GM18507 (cell line): ENCODE results near the gene UBE2R2.
"Not testable (repeated sequence)": the region's sequence is repeated elsewhere in the genome, so short reads cannot be mapped to it uniquely, and the experiment has no call there.

Experiments used
- DNase-seq: peaks from one replicate; pipeline ENCODE4 v3.0.0; 2011; ENCODE audit warnings: low read depth; ENCODE audit not compliant: insufficient read length; ENCODE audit errors: extremely low spot score
- FAIRE-seq: peaks from 2 replicates; lab custom pipeline; 2011; peaks lifted over from hg19 to GRCh38; lab: Jason Lieb, UNC

Gene UBE2R2

GRCh38 chr9:33796679-33797078 lies 20.3 kb upstream of the UBE2R2 start:
- not testable (repeated sequence) for DNase-seq, FAIRE-seq

GRCh38 chr9:33797837-33798236 lies 19.1 kb upstream of the UBE2R2 start:
- DNase-seq (no peak), FAIRE-seq (no peak)

DNA sequence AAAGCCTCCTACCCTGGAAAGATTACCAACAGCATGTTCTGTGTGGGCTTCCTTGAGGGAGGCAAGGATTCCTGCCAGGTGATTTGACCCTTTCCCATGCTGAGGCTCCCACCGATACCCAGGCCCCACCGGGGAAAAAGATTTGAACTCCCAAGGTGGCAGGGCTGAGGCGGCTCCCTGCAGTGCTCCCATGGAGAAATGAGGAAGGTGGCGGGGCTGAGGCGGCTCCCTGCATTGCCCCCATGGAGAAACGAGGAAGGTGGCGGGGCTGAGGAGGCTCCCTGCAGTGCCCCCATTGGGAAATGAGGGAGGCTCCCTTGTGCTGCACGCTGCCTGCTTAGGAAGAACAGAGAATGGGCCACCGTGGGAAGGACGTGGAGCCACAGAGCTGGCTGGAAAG lies 18.4 kb upstream of the UBE2R2 start:
- no peak for FAIRE-seq
- no peak for DNase-seq

DNA sequence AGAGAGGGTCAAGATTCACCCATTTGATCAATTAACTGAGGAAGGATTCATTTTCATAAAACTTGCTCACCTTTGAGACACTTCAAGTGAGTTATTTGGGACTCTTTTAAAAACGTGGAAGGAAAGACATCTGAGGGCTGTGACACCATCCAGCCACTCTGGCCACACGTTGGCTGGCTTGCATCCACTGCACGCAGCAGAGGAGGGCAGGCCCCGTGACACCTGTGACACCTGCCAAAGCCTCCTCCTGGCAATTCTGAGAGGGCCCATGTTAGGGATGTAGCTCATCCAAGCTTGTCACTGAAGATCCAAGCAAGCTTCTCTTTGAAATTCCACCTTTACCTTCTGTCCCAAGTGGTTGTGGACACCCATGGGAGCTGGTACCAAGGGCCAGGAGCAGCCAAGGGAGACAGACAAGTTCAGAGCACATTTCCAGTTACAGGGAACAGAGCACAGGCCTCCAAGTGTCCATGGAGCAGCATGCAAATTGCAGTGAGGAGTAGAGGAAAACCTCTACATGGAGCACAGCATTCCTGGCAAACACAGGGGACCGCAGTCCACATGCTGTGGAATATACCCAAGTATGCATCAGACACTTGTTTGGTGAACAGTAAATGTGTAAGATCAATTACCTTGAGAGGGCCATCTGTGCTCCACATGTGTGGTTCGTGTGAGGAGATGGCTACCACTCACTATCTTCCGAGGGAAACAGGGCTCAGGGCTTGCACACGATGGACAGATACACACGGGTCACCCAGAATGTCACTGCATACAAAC lies 16.8 kb upstream of the UBE2R2 start:
- DNase-seq (no peak), FAIRE-seq (no peak)

GRCh38 chr9:33800886-33801285 lies 16.1 kb upstream of the UBE2R2 start:
- DNase-seq = no peak
- FAIRE-seq = no peak

- DNase-seq, FAIRE-seq: not testable (repeated sequence)
Observed at GRCh38 chr9:33801943-33802500, 14.9 kb upstream of the UBE2R2 start.

- DNase-seq, FAIRE-seq: not testable (repeated sequence)
Observed at GRCh38 chr9:33804196-33804595, 12.8 kb upstream of the UBE2R2 start.

DNA sequence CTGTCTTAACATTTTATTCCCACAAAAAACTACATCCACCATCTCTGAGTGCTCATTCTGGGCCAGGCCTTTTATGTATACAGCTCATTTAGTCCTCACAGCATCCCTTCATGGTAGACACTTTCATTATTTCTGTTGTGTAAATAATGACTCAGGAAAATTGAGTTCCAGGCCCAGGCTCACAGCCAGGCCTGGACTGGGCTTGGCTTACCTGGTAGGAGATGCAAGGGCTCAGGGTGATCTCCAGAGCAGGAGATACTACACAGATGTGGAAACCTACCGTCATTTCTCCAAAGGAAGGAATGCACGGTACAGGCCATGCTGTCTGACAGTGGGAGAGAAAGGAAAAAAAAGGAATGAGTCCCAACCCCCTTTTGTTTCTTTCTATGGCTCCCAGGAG lies 9.8 kb upstream of the UBE2R2 start:
- FAIRE-seq, DNase-seq: not testable (repeated sequence)

- not testable (repeated sequence) for DNase-seq, FAIRE-seq
Observed at GRCh38 chr9:33808979-33809322, 8.0 kb upstream of the UBE2R2 start.

DNA sequence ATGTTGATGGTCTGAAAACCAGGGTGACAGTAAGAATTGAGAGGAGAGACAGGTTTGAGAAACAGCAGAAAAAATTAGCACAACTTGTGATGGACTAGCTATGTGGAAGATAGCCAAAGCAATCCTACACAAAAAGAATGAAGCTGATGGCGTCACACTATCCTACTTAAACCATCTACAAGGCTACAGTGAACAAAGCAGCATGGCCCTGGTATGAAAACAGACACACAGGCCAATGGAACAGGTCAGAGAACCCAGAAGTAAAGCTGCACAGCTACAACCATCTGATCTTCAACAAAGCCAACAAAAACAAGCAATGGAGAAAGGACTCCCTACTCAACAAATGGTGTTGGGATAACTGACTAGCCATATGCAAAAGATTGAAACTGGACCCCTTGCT lies 7.5 kb upstream of the UBE2R2 start:
- no peak for FAIRE-seq
- no peak for DNase-seq

DNA sequence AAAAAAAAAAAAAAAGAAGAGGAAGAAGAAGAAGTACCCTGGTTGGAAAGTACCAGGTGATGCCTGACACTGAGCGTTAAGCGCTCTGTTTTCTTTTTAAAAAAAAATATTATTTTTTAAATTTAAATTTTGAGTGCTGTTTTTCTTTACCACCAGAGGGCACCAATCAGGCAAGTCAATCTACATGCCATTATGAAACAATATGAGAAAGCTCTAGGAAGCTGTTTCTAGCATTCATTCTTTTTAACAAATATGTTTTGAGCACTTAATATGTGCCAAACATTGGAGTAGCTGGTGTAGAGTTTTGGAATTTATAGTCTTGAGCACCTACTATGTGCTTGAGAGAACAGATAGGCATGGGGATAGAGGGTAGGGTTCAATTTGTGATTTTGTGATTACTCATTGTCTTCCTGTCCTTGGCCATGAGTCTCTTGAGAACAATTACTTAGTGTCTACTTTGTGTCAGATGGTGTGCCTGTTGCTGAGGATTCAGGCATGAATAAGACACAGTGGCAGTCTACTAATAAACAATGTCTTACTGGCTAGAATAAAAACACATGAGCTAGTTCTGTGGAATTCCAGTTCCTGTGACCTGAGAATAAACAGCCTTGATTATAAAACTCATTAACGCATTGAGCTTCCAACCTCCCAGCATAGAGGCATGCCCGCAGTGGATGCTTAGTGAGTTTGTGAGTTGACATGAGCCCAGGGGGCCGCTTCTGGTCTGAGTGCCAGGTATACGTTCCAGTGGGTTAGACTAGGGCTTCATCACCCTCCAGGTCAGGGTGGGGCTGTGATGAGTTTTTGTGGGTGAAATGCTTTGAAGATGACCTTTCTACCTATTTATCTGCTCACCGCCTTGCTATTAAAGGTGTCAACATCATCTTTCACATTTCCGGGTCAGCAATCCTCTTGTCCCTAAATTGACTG lies 3.0 kb upstream of the UBE2R2 start:
- peak; percentile 69 for FAIRE-seq
- no peak for DNase-seq

GRCh38 chr9:33815781-33816180 lies 1.2 kb upstream of the UBE2R2 start:
- DNase-seq (no peak), FAIRE-seq (no peak)

GRCh38 chr9:33817327-33818166 lies 587 bp downstream of the UBE2R2 start:
- DNase-seq (peak; percentile 23), FAIRE-seq (no peak)

DNA sequence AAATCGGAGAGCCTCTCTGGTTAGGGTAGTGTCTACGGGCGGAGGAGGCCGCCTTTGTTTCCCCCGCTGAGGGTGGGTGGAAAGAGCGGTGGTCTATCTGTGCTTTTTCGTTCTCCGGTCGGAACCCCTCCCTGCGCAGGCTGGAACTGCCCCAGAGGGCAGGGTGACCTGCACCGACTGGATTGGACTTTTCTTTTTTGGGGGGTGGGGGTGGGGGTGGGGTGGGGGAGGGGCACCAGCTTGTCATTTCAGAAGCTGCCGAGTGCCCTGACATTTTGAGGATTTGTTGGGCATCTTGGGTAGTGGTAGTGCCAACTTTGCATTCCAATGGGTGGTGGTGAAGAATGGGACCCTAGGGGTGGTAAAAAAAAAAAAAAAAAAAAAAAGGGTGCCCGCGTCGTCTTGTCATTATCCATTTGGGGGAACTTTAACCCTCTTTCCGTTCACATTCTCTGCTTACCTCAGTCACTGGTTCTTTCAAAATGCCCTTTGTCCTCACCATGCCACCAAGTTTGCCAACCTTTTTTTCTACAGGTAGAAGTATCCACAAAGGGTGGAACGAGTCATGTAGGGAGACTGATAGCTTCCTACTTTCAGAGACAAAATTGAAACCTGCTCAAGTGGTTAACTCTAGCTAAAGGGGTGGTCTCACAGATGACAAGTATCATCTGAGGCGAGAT lies 1.3 kb downstream of the UBE2R2 start:
- DNase-seq = no peak
- peak; percentile 67 for FAIRE-seq

- no peak for DNase-seq
- FAIRE-seq = no peak
Observed at GRCh38 chr9:33818847-33819500, 2.0 kb downstream of the UBE2R2 start.

GRCh38 chr9:33820231-33820745 lies 3.3 kb downstream of the UBE2R2 start:
- FAIRE-seq = no peak

GRCh38 chr9:33823801-33824200 lies 6.8 kb downstream of the UBE2R2 start:
- FAIRE-seq (peak; percentile 47), DNase-seq (no peak)

More at GRCh38 chr9:33820231-33820745, 3.3 kb downstream of the UBE2R2 start:
- no peak for DNase-seq

DNA sequence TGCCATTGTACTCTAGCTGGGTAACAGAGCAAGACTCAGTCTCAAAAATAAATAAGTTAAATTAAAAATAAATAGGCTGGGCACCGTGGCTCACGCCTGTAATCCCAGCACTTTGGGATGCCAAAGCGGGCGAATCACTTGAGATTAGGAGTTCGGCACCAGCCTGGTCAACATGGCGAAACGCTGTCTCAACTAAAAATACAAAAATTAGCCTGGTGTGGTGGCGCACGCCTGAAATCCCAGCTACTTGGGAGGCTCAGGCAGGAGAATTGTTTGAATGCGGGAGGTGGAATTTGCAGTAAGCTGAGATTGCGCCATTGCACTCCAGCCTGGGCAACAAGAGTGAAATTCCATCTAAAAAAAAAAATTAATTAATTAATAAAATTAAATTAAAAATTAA lies 10.3 kb downstream of the UBE2R2 start:
- FAIRE-seq, DNase-seq: not testable (repeated sequence)
